Suprapubic skin (tissue), 4 donors: ENCODE results near the gene SLC27A6. TPM values are rescaled to one million over a fixed set of nuclear protein-coding genes. Genes with fewer than 3 reads are reported as not detected.

ENCODE experiments used
- DNase-seq, 2 donors: peaks; one replicate each; pipeline ENCODE4 v3.0.0-alpha.2; 2019; ENCODE audit warnings: low spot score in 2 of 2
- H3K27ac ChIP-seq: fragments of 200-600 bp; sonication (generic); one replicate; pipeline ENCODE4 v1.5.1; 2019
- H3K27me3 ChIP-seq: fragments of 200-600 bp; sonication (generic); one replicate; pipeline ENCODE4 v1.5.1; 2019
- H3K36me3 ChIP-seq: fragments of 200-600 bp; sonication (generic); one replicate; pipeline ENCODE4 v1.5.1; 2019
- H3K4me1 ChIP-seq: fragments of 200-600 bp; sonication (generic); one replicate; pipeline ENCODE4 v1.5.1; 2019
- H3K4me3 ChIP-seq: fragments of 200-600 bp; sonication (generic); one replicate; pipeline ENCODE4 v1.5.1; 2019; ENCODE audit warnings: mild to moderate bottlenecking
- H3K9me3 ChIP-seq: fragments of 200-600 bp; sonication (generic); one replicate; pipeline ENCODE4 v1.5.1; 2019
- EP300 ChIP-seq: sonication (generic); formaldehyde crosslinking; IDR thresholded peaks from one replicate; pipeline ENCODE4 v1.6.1; 2017; ENCODE audit warnings: antibody characterized with exemption
- POLR2A ChIP-seq, 2 donors: fragments of 450-650 bp; IDR thresholded peaks; one replicate each; pipeline ENCODE4 v1.6.1; 2017; ENCODE audit warnings: antibody characterized with exemption in 2 of 2, mild to moderate bottlenecking in 2 of 2, moderate library complexity in 2 of 2
- POLR2AphosphoS5 ChIP-seq, 3 donors: sonication (generic); formaldehyde crosslinking; IDR thresholded peaks; one replicate each; pipeline ENCODE4 v1.6.1; 2017; ENCODE audit warnings: antibody characterized with exemption in 3 of 3
- WGBS: methylation state at CpG from one replicate; pipeline ENCODE4 v1.1.5; 2018; 5-methylcytosine and 5-hydroxymethylcytosine counted together
- total RNA-seq, 4 donors: library from RNA; depleted of rRNA; stranded (reverse); fragments of >200 nt; gene quantifications; one replicate each; pipeline ENCODE4 v1.1.0, GENCODE V29; 2016
- TF ChIP-seq, protein P1 (sequence below), 2 donors: fragments of 200-600 bp in 1 of 2; fragments of 450-650 bp in 1 of 2; sonication (generic) in 1 of 2; IDR thresholded peaks; one replicate each; pipeline ENCODE4 v1.5.1; 2016 to 2019; ENCODE audit warnings: antibody characterized with exemption in 2 of 2, mild to moderate bottlenecking in 1 of 2, moderate library complexity in 1 of 2

SLC27A6 gene
- total RNA-seq, 4 donors from 2014 or later, result 0.40 to 6.7 (median 2.3) TPM

DNA sequence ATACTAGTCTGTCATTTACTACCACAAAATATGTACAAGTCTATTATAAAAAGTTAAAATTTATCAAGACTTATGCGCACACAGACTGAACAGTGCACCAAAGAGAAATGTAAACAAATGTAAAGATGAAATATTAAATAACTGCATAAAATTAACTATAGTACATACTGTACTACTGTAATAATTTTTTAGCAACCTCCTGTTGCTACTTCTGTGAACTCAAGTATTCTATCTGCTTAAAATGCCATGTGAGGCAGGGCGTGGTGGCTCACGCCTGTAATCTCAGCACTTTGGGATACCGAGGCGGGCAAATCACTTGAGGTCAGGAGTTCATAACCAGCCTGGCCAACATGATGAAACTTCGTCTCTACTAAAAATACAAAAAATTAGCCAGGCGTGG, 115.5 kb downstream of the SLC27A6 start:
- Histone ChIP-seq H3K4me1 (no peaks in the 10 kb centered on the region), H3K27me3 (no peaks in the 10 kb centered on the region), H3K36me3 (no peaks in the 10 kb centered on the region), H3K9me3 (no peaks in the 10 kb centered on the region), H3K27ac (no peak overlapping the region), H3K4me3 (no peak overlapping the region)
- DNase-seq, result no peak
- TF ChIP-seq POLR2A (IDR thresholded peaks at IDR 0.05) (no peak), POLR2AphosphoS5 (IDR thresholded peaks at IDR 0.05) (no peak), EP300 (no peak)
- TF ChIP-seq, protein P1, sequence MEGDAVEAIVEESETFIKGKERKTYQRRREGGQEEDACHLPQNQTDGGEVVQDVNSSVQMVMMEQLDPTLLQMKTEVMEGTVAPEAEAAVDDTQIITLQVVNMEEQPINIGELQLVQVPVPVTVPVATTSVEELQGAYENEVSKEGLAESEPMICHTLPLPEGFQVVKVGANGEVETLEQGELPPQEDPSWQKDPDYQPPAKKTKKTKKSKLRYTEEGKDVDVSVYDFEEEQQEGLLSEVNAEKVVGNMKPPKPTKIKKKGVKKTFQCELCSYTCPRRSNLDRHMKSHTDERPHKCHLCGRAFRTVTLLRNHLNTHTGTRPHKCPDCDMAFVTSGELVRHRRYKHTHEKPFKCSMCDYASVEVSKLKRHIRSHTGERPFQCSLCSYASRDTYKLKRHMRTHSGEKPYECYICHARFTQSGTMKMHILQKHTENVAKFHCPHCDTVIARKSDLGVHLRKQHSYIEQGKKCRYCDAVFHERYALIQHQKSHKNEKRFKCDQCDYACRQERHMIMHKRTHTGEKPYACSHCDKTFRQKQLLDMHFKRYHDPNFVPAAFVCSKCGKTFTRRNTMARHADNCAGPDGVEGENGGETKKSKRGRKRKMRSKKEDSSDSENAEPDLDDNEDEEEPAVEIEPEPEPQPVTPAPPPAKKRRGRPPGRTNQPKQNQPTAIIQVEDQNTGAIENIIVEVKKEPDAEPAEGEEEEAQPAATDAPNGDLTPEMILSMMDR (IDR thresholded peaks at IDR 0.05), result no peak
- 81% methylated on average over 7 of the region's 7 CpGs for WGBS

GRCh38 chr5:129082225-129083136, 117.2 kb downstream of the SLC27A6 start:
- 83% methylated on average over 6 of the region's 6 CpGs for WGBS
- TF ChIP-seq POLR2AphosphoS5 (IDR thresholded peaks at IDR 0.05) (no peak), POLR2A (IDR thresholded peaks at IDR 0.05) (no peak), EP300 (no peak)
- TF ChIP-seq, protein P1 (IDR thresholded peaks at IDR 0.05), result no peak
- H3K4me1 ChIP-seq, result no peaks in the 10 kb centered on the region

More at GRCh38 chr5:129082225-129083136, 117.2 kb downstream of the SLC27A6 start:
- DNase-seq, result no peak
- Histone ChIP-seq H3K27ac (no peak overlapping the region), H3K36me3 (no peaks in the 10 kb centered on the region), H3K27me3 (no peaks in the 10 kb centered on the region), H3K4me3 (no peak overlapping the region), H3K9me3 (no peaks in the 10 kb centered on the region)

Other genes with a start within 250 kb of the SLC27A6 start
- 10 to 100 TPM; 39.8 to 67.1 (median 52.7) TPM for gene ISOC1, start 129.3 kb downstream of the SLC27A6 start, total RNA-seq